Sigmoid colon (tissue), 4 donors: ENCODE measurements around the gene RIPK1.

Source experiments
- CTCF ChIP-seq, 4 experiments: fragments of 450-650 bp in 3 of 4; fragments of 200-600 bp in 1 of 4; IDR thresholded peaks; one replicate each; pipeline ENCODE4 v1.5.1; 2016 to 2019; ENCODE audit warnings: antibody characterized with exemption in 4 of 4, mild to moderate bottlenecking in 3 of 4, moderate library complexity in 2 of 4
- POLR2AphosphoS5 ChIP-seq, 4 donors: sonication (generic); formaldehyde crosslinking; IDR thresholded peaks; one replicate each; pipeline ENCODE4 v1.6.1; 2017; ENCODE audit warnings: antibody characterized with exemption in 4 of 4

- TF ChIP-seq CTCF (IDR thresholded peaks at IDR 0.05) (no peak), POLR2AphosphoS5 (IDR thresholded peaks at IDR 0.05) (no peak)
Measured at GRCh38 chr6:3151691-3152090, 83.4 kb downstream of the RIPK1 start.
